GM13977 (cell line): ENCODE data around the gene MYO19.

Source experiments
- DNase-seq: peaks from one replicate; pipeline ENCODE4 v3.0.0; 2012; ENCODE audit warnings: low spot score
- CTCF ChIP-seq: IDR thresholded peaks from 2 replicates; pipeline ENCODE4 v1.5.1; 2012; ENCODE audit warnings: mild to moderate bottlenecking, control low read depth; ENCODE audit not compliant: insufficient read depth; ENCODE audit errors: extremely low read depth, missing control alignments
- in situ Hi-C: fragments of 300-500 bp; cut with MboI; formaldehyde crosslinking; loops from one replicate; pipeline ENCODE4 v1.12.0; 2022; ENCODE audit warnings: low sequenced_read_pairs, low pct_unique_long_range_greater_than_20kb, mixed read lengths, inconsistent platforms; ENCODE audit not compliant: unreplicated experiment

Gene MYO19

GRCh38 chr17:36524428-36524876 lies 10.2 kb downstream of the MYO19 start:
- TF ChIP-seq CTCF = no peak
- in situ Hi-C loops = no loop called here
- DNase-seq = no peak

DNA sequence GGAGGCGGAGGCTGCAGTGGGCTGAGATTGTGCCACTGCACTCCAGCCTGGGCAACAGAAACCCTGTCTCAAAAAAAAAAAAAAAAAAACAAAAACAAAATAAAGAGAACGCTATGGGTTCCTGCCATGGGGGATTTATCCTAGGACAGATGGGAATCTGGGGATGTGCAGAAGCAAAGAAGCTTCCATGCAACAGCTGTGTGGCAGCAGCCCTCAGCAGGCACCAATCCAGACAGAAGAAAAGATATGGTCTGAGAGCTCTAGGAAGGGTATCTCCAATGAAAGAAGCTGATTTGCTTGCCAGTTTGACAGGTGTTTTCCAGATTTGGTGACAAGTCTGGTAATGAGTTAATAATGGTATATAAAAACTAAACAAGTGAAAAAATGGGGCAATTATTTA lies 11.6 kb downstream of the MYO19 start:
- no peak for TF ChIP-seq CTCF
- in situ Hi-C loops = no loop called here
- DNase-seq = no peak

DNA sequence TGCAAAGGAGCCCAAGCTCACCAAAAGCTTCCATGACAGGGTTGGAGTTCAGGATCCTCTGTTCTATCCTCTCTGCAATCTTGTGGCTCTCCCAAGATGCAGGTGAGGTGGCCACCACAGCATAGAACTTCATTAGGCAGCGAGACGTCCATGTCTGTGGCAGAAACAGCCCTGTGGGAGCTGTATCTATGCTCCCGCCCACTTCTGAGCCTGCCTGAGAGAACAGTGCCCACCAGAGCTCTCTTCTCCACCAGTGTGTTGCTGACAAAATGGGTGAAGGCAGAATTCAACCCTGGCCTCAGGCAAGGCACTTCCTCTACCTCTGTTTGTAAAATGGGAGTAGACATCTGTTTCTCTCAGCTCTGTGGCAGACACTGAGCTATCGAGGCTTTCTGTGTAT lies 18.8 kb downstream of the MYO19 start:
- TF ChIP-seq CTCF = no peak
- DNase-seq = no peak
- in situ Hi-C loops = no loop called here

DNA sequence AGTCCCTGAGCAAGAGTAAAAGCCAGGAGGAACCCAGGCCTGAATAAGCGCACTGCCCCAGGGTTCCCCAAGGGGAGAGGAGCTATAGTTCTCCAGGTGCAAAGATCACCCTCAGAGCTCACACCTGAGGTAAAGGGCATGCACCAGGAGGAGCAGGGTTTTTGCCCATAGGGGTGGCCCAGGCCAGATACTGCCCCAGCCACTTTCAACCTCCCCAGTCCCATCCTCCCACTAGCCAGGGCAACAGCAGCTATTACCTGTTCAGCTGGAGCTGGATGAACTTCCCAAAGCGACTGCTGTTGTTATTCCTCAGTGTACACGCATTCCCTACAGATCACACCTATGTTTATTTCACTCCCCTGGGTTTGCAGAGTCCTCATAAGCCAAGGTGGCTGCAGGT lies 19.8 kb downstream of the MYO19 start:
- DNase-seq = no peak

GRCh38 chr17:36512641-36513040 lies 22.0 kb downstream of the MYO19 start:
- TF ChIP-seq CTCF = no peak
- in situ Hi-C loops = no loop called here
- DNase-seq = no peak

More for the DNA sequence above, 19.8 kb downstream of the MYO19 start:
- in situ Hi-C loops = no loop called here
- TF ChIP-seq CTCF = no peak

- TF ChIP-seq CTCF = no peak
These were observed 23.5 kb downstream of the MYO19 start for GRCh38 chr17:36511216-36511615.

DNA sequence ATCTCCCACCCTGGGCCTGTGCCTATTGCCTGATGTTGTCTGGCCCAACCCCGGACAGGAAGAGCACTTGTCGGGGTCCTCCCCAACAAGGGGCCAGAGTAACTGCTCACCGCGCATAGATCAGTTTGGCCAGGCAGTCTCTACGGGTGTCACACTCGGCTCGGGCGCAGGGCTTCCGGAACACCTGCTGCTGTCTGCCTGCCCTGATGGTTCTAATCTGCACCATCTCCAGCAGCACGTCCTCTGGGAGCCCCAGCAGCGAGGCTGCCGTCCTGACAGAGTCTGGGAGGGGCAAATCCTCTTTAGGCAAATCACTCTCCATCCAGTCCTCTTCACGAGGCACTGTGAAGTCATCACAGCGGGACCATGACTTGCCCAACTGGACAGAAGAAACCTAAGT lies 24.0 kb downstream of the MYO19 start:
- TF ChIP-seq CTCF = no peak
- in situ Hi-C loops = no loop called here
- no peak for DNase-seq

More at GRCh38 chr17:36511216-36511615, 23.5 kb downstream of the MYO19 start:
- no peak for DNase-seq
- in situ Hi-C loops = no loop called here
